H1 (cell line): ENCODE data around the gene SPTY2D1. TPM values are rescaled to one million over a fixed set of nuclear protein-coding genes. Genes with fewer than 3 reads are reported as not detected.

Experiments used
- CTCF ChIA-PET: fragments of 300-600 bp; sonication (Branson Sonifier 250); formaldehyde crosslinking; loops from one replicate; lab custom pipeline; 2021; ENCODE audit not compliant: partially characterized antibody; lab: Charles Lee
- POLR2A ChIA-PET: fragments of 300-600 bp; sonication (Branson Sonifier 250); formaldehyde crosslinking; loops from one replicate; lab custom pipeline; 2021; ENCODE audit warnings: inconsistent platforms; ENCODE audit not compliant: partially characterized antibody; lab: Charles Lee
- DNase-seq, 2 experiments: peaks; one replicate each; pipeline versions ENCODE4 v3.0.0 to v3.0.0-alpha.2; 2010 to 2022; ENCODE audit warnings: low spot score in 2 of 2, low read depth in 1 of 2, mixed read lengths in 1 of 2
- FAIRE-seq: peaks from 2 replicates; lab custom pipeline; 2011; peaks lifted over from hg19 to GRCh38; lab: Jason Lieb, UNC
- H2AFZ ChIP-seq: 2 replicates; pipeline ENCODE4 v1.8.1; 2012; ENCODE audit warnings: low read length, inconsistent platforms
- H2AK5ac ChIP-seq: 2 replicates; pipeline ENCODE4 v1.6.1; 2013; ENCODE audit warnings: low read depth, low read length
- H2BK120ac ChIP-seq: replicated peaks from 2 replicates; pipeline ENCODE3; 2013; ENCODE audit warnings: low read depth, low read length, inconsistent platforms
- H2BK12ac ChIP-seq: 2 replicates; pipeline ENCODE4 v1.6.1; 2013; ENCODE audit warnings: low read depth, low read length
- H2BK15ac ChIP-seq: 2 replicates; pipeline ENCODE4 v1.6.1; 2013; ENCODE audit warnings: low read length
- H2BK20ac ChIP-seq: 2 replicates; pipeline ENCODE4 v1.6.1; 2013; ENCODE audit warnings: low read length
- H2BK5ac ChIP-seq: 2 replicates; pipeline ENCODE4 v1.6.1; 2013; ENCODE audit warnings: low read depth, low read length
- H3K14ac ChIP-seq: 2 replicates; pipeline ENCODE4 v1.6.1; 2013; ENCODE audit warnings: inconsistent platforms; ENCODE audit not compliant: insufficient read length
- H3K18ac ChIP-seq: 2 replicates; pipeline ENCODE4 v1.6.1; 2013; ENCODE audit warnings: low read length; ENCODE audit errors: extremely low read depth
- H3K23ac ChIP-seq: 2 replicates; pipeline ENCODE4 v1.6.1; 2013; ENCODE audit warnings: inconsistent platforms; ENCODE audit not compliant: insufficient read length
- H3K23me2 ChIP-seq: 2 replicates; pipeline ENCODE4 v1.6.1; 2013; ENCODE audit warnings: low read depth, low read length
- H3K27ac ChIP-seq: 2 replicates; pipeline ENCODE4 v1.6.1; 2011; ENCODE audit warnings: low read depth, low read length, inconsistent platforms
- H3K27me3 ChIP-seq, 4 experiments: replicated peaks in 1 of 4; 1 replicate in 1 of 4; 2 replicates in 3 of 4; pipeline versions ENCODE4 v1.6.1 to v1.8.1; 2011 to 2013; ENCODE audit warnings: low read length in 3 of 4, mild to moderate bottlenecking in 3 of 4, inconsistent platforms in 2 of 4, mixed read lengths in 2 of 4, moderate library complexity in 1 of 4; ENCODE audit not compliant: control insufficient read depth in 3 of 4, insufficient read depth in 3 of 4; ENCODE audit errors: extremely low read depth in 1 of 4
- H3K36me3 ChIP-seq, 4 experiments: 2 replicates each; pipeline versions ENCODE4 v1.6.1 to v1.8.1; 2011 to 2013; ENCODE audit warnings: mild to moderate bottlenecking in 4 of 4, low read length in 3 of 4, moderate library complexity in 2 of 4, control low read depth in 1 of 4, inconsistent platforms in 1 of 4; ENCODE audit not compliant: insufficient read depth in 4 of 4, control insufficient read depth in 2 of 4
- H3K4ac ChIP-seq: replicated peaks from 2 replicates; pipeline ENCODE3; 2013; ENCODE audit warnings: low read length, low read depth, mixed read lengths, inconsistent platforms; ENCODE audit not compliant: insufficient read length
- H3K4me1 ChIP-seq, 4 experiments: replicated peaks in 1 of 4; 1 replicate in 1 of 4; 2 replicates in 3 of 4; pipeline versions ENCODE4 v1.6.1 to v1.8.1; 2011 to 2013; ENCODE audit warnings: low read length in 3 of 4, inconsistent platforms in 2 of 4, mixed read lengths in 1 of 4; ENCODE audit not compliant: insufficient read depth in 4 of 4, control insufficient read depth in 3 of 4
- H3K4me2 ChIP-seq, 2 experiments: 2 replicates each; pipeline versions ENCODE4 v1.6.1 to v1.8.1; 2011 to 2013; ENCODE audit warnings: low read depth in 2 of 2, low read length in 2 of 2, control low read depth in 1 of 2, inconsistent platforms in 1 of 2, mild to moderate bottlenecking in 1 of 2; ENCODE audit not compliant: insufficient read depth in 1 of 2
- H3K4me3 ChIP-seq, 4 experiments: fragments of 200-600, 300-600 bp in 1 of 4; sonication (generic), shearing (Covaris generic), sonication (Bioruptor Twin) in 1 of 4; 2 replicates each; pipeline versions ENCODE4 v1.5.1 to v1.8.1; 2011 to 2016; ENCODE audit warnings: low read length in 4 of 4, low read depth in 3 of 4, control low read depth in 2 of 4, inconsistent platforms in 2 of 4, mild to moderate bottlenecking in 2 of 4, mixed read lengths in 1 of 4, moderate library complexity in 1 of 4; ENCODE audit not compliant: insufficient read depth in 2 of 4; ENCODE audit errors: extremely low read depth in 1 of 4
- H3K56ac ChIP-seq: replicated peaks from 2 replicates; pipeline ENCODE3; 2013; ENCODE audit warnings: low read depth, mild to moderate bottlenecking, mixed read lengths, low read length, inconsistent platforms; ENCODE audit not compliant: insufficient read length
- H3K79me1 ChIP-seq: 2 replicates; pipeline ENCODE4 v1.6.1; 2013; ENCODE audit warnings: low read depth, low read length, control low read depth
- H3K79me2 ChIP-seq, 2 experiments: 2 replicates each; pipeline versions ENCODE4 v1.6.1 to v1.8.1; 2012 to 2013; ENCODE audit warnings: low read length in 2 of 2, mild to moderate bottlenecking in 2 of 2, inconsistent platforms in 1 of 2; ENCODE audit not compliant: insufficient read depth in 2 of 2, control insufficient read depth in 1 of 2
- H3K9ac ChIP-seq, 4 experiments: replicated peaks in 1 of 4; 1 replicate in 1 of 4; 2 replicates in 3 of 4; pipeline versions ENCODE4 v1.6.1 to v1.8.1; 2011 to 2013; ENCODE audit warnings: low read depth in 3 of 4, low read length in 3 of 4, control low read depth in 2 of 4, mild to moderate bottlenecking in 2 of 4, moderate library complexity in 2 of 4, inconsistent platforms in 1 of 4; ENCODE audit errors: extremely low read depth in 1 of 4
- H3K9me3 ChIP-seq, 2 experiments: 2 replicates each; pipeline versions ENCODE4 v1.6.1 to v1.8.1; 2012 to 2013; ENCODE audit warnings: mild to moderate bottlenecking in 2 of 2, moderate library complexity in 2 of 2, control low read depth in 1 of 2, inconsistent platforms in 1 of 2, low read depth in 1 of 2, low read length in 1 of 2, mixed read lengths in 1 of 2; ENCODE audit not compliant: insufficient read depth in 2 of 2
- H4K20me1 ChIP-seq, 2 experiments: replicated peaks in 1 of 2; 2 replicates each; pipeline versions ENCODE3 to v1.8.1; 2011 to 2013; ENCODE audit warnings: inconsistent platforms in 2 of 2, low read length in 2 of 2, mild to moderate bottlenecking in 1 of 2; ENCODE audit not compliant: insufficient read depth in 2 of 2, control insufficient read depth in 1 of 2
- H4K5ac ChIP-seq: 2 replicates; pipeline ENCODE4 v1.6.1; 2013; ENCODE audit warnings: low read length, low read depth, mixed read lengths, inconsistent platforms; ENCODE audit not compliant: insufficient read length
- H4K8ac ChIP-seq: 2 replicates; pipeline ENCODE4 v1.8.0; 2013; ENCODE audit warnings: mild to moderate bottlenecking, moderate library complexity, low read length, inconsistent platforms; ENCODE audit not compliant: insufficient read depth; ENCODE audit errors: extremely low read depth
- H4K91ac ChIP-seq: replicated peaks from 2 replicates; pipeline ENCODE3; 2013; ENCODE audit warnings: low read length, mixed read lengths, inconsistent platforms; ENCODE audit not compliant: insufficient read length
- CBX5 ChIP-seq: fragments of 300-800, 300-1000 bp; sonication (generic); IDR thresholded peaks from 2 replicates; pipeline ENCODE4 v1.7.1; 2016; ENCODE audit warnings: antibody characterized with exemption, low read length, low read depth
- CBX8 ChIP-seq: fragments of 300-800, 300-1000 bp; sonication (generic); IDR thresholded peaks from 2 replicates; pipeline ENCODE4 v1.7.1; 2016; ENCODE audit warnings: low read depth, low read length, borderline replicate concordance
- CHD1 ChIP-seq: IDR thresholded peaks from 2 replicates; pipeline ENCODE4 v1.6.1; 2012; ENCODE audit warnings: low read depth, low read length, improper control_type of control experiment
- CHD2 ChIP-seq: IDR thresholded peaks from 2 replicates; pipeline ENCODE4 v1.6.1; 2012; ENCODE audit warnings: low read length, improper control_type of control experiment
- CTBP2 ChIP-seq: IDR thresholded peaks from 2 replicates; pipeline ENCODE4 v1.7.0; 2011; ENCODE audit warnings: borderline replicate concordance, mild to moderate bottlenecking, moderate library complexity, mixed read lengths, low read length; ENCODE audit not compliant: insufficient read depth, insufficient read length
- EZH2 ChIP-seq: fragments of 200-600 bp; sonication (generic); IDR thresholded peaks from 2 replicates; pipeline ENCODE4 v1.7.1; 2012; ENCODE audit warnings: low read depth, mild to moderate bottlenecking, moderate library complexity, low read length, inconsistent platforms; ENCODE audit not compliant: severe bottlenecking
- HDAC2 ChIP-seq, 2 experiments: fragments of 300-600 bp in 1 of 2; sonication (generic) in 1 of 2; IDR thresholded peaks; 2 replicates each; pipeline ENCODE4 v1.6.1; 2011 to 2012; ENCODE audit warnings: low read depth in 2 of 2, low read length in 2 of 2, mild to moderate bottlenecking in 2 of 2, moderate library complexity in 2 of 2, borderline replicate concordance in 1 of 2, inconsistent platforms in 1 of 2
- MAFK ChIP-seq: IDR thresholded peaks from 2 replicates; pipeline ENCODE4 v1.6.1; 2012; ENCODE audit warnings: low read depth, mild to moderate bottlenecking, improper control_type of control experiment, low read length
- POLR2AphosphoS5 ChIP-seq: IDR thresholded peaks from 2 replicates; pipeline ENCODE4 v1.6.1; 2011; ENCODE audit warnings: low read depth, low read length
- RBBP5 ChIP-seq: IDR thresholded peaks from 2 replicates; pipeline ENCODE4 v1.7.1; 2012; ENCODE audit warnings: low read depth, mild to moderate bottlenecking, inconsistent platforms, low read length, moderate library complexity, borderline replicate concordance
- SRF ChIP-seq: IDR thresholded peaks from 2 replicates; pipeline ENCODE4 v1.6.1; 2011; ENCODE audit warnings: mild to moderate bottlenecking, low read depth, low read length, moderate library complexity
- TAF7 ChIP-seq: optimal IDR thresholded peaks from 2 replicates; pipeline ENCODE3; 2011; ENCODE audit warnings: low read depth, mild to moderate bottlenecking, inconsistent platforms, low read length, moderate library complexity, borderline replicate concordance
- TCF12 ChIP-seq: IDR thresholded peaks from 2 replicates; pipeline ENCODE4 v1.6.1; 2011; ENCODE audit warnings: low read depth, mild to moderate bottlenecking, low read length
- WGBS, 2 experiments: shearing (Covaris generic) in 1 of 2; methylation state at CpG; one replicate each; pipeline versions ENCODE4 v1.1.6 to v1.1.7; 2013 to 2015; ENCODE audit warnings: low lambda C conversion rate in 2 of 2, mixed read lengths in 2 of 2, inconsistent platforms in 1 of 2, low coverage in 1 of 2, missing lambda C conversion rate in 1 of 2; ENCODE audit not compliant: insufficient replicate concordance in 2 of 2, insufficient coverage in 1 of 2, insufficient read length in 1 of 2; ENCODE audit errors: extremely low coverage in 1 of 2, missing lambda C conversion rate in 1 of 2; 5-methylcytosine and 5-hydroxymethylcytosine counted together
- polyA plus RNA-seq, 7 experiments: library from polyadenylated mRNA; depleted of rRNA in 3 of 7; stranded (reverse) in 5 of 7; unstranded in 2 of 7; fragments of >200 nt in 5 of 7; fragments of 200-250 nt in 2 of 7; gene quantifications; 1 replicate in 5 of 7; 2 replicates in 1 of 7; 4 replicates in 1 of 7; pipeline versions ENCODE4 v1.2.1 to v1.2.3, GENCODE V29; 2011 to 2013; ENCODE audit warnings: missing spikeins in 2 of 7, mixed read lengths in 2 of 7
- total RNA-seq: library from RNA; stranded (reverse); fragmentation: NEBNext Ultra II Directional; extraction: Animal tissue kit (Norgen Biotek cat#: 25700); gene quantifications from 2 replicates; pipeline ENCODE4 v1.2.1, GENCODE V29; 2021
- TF ChIP-seq, protein P1 (sequence below): IDR thresholded peaks from 2 replicates; pipeline ENCODE4 v1.6.1; 2012; ENCODE audit warnings: inconsistent platforms

SPTY2D1 gene
- total and polyA plus RNA-seq, 2 of the 8 experiments (the other 6 are each of a cell fraction or from before 2014, with no cell fraction given), result 4.9 to 17.6 TPM

DNA sequence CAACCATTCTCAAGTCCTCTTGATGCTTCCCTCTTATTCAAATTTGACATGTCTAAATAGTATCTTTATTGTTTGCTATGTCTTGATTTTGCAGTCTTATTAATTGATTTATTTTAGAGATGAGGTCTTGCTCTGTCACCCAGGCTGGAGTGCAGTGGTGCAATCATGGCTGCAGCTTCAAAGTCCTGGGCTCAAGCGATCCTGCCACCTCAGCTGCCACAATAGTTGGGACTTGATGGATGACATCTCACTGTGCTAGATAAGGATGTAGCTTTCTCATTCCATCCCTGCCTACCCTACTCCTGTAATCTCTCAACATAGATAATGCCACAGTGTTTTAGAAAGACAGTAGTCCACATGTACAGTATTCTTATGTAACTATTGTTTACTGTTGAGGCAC, 7.5 kb upstream of the SPTY2D1 start:
- Histone ChIP-seq H2BK12ac (no peak overlapping the region), H3K14ac (no peak overlapping the region), H3K23me2 (peaks cover 2% of the 10 kb centered on the region; the same call in 1 of the 2 replicates), H3K27ac (no peak overlapping the region), H3K23ac (no peak overlapping the region), H3K9me3 (no peaks in the 10 kb centered on the region), H2AFZ (no peak overlapping the region), H3K9ac (no peak overlapping the region), H3K4me3 (no peak overlapping the region), H3K56ac (no peak overlapping the region), H2BK15ac (no peak overlapping the region), H2BK120ac (no peak overlapping the region), H4K20me1 (no peaks in the 10 kb centered on the region), H2BK5ac (no peak overlapping the region), H4K91ac (no peak overlapping the region), H3K4me2 (no peak overlapping the region), H3K27me3 (no peaks in the 10 kb centered on the region; a peak in 1 of 7 replicates), H3K4me1 (no peaks in the 10 kb centered on the region), H3K36me3 (no peaks in the 10 kb centered on the region), H4K8ac (no peak overlapping the region), H3K79me2 (no peaks in the 10 kb centered on the region), H2BK20ac (no peak overlapping the region), H4K5ac (no peak overlapping the region), H3K18ac (no peak overlapping the region), H3K4ac (no peak overlapping the region), H2AK5ac (no peak overlapping the region), H3K79me1 (no peaks in the 10 kb centered on the region)
- POLR2A ChIA-PET, result no interaction called here
- DNase-seq (no peak), FAIRE-seq (no peak)
- WGBS, 2 experiments, result 86% methylated on average over 1 of the region's 1 CpG; no CpG with 5 or more reads in 1 of the 2 experiments
- CTCF ChIA-PET, result interaction anchor here (0.6 to 1.1 kb wide), 3 partner anchors 10 to 79 kb away, joined by 3 to 8 read pairs (median 5); no protein-coding TSS in a partner anchor
- TF ChIP-seq POLR2AphosphoS5 (no peak), RBBP5 (no peak), CTBP2 (no peak), CBX5 (no peak), MAFK (no peak), EZH2 (no peak), CHD1 (no peak), SRF (no peak), TCF12 (no peak), CBX8 (no peak), CHD2 (no peak), TAF7 (no peak), HDAC2 (IDR thresholded peaks at IDR 0.05; ENCODE audit: borderline replicate concordance in 1 of 2, low read depth in 2 of 2, low read length in 2 of 2) (no peak)
- TF ChIP-seq, protein P1, sequence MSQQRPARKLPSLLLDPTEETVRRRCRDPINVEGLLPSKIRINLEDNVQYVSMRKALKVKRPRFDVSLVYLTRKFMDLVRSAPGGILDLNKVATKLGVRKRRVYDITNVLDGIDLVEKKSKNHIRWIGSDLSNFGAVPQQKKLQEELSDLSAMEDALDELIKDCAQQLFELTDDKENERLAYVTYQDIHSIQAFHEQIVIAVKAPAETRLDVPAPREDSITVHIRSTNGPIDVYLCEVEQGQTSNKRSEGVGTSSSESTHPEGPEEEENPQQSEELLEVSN, result no peak
